SU-DHL-6 (cell line): ENCODE measurements around the gene CLEC20A.

Experiments
- H2AFZ ChIP-seq: fragments of 200-600 bp; sonication (generic); 2 replicates; pipeline ENCODE4 v1.6.1; 2014; ENCODE audit warnings: low read depth, mild to moderate bottlenecking, moderate library complexity, mixed read lengths, antibody characterized with exemption, low read length; ENCODE audit not compliant: severe bottlenecking
- H3F3A ChIP-seq: fragments of 200-600 bp; shearing (Covaris generic); 2 replicates; pipeline ENCODE4 v1.6.0; 2016; ENCODE audit warnings: antibody characterized with exemption, mild to moderate bottlenecking; ENCODE audit not compliant: insufficient read depth
- H3K27ac ChIP-seq: fragments of 200-600 bp; sonication (generic); 2 replicates; pipeline ENCODE4 v1.5.1; 2016; ENCODE audit warnings: low read depth, mild to moderate bottlenecking, low read length, moderate library complexity, mixed read lengths
- H3K27me3 ChIP-seq: fragments of 200-600 bp; sonication (generic), shearing (Covaris generic); 2 replicates; pipeline ENCODE4 v1.6.0; 2014; ENCODE audit warnings: mild to moderate bottlenecking, low read length
- H3K36me3 ChIP-seq: fragments of 200-600 bp; sonication (generic); 2 replicates; pipeline ENCODE4 v1.6.1; 2014; ENCODE audit warnings: mild to moderate bottlenecking, low read length, mixed read lengths
- H3K4me2 ChIP-seq: fragments of 300-600, 200-600 bp; shearing (Covaris generic), sonication (generic); 2 replicates; pipeline ENCODE4 v1.6.0; 2014; ENCODE audit warnings: low read length, low read depth, mild to moderate bottlenecking; ENCODE audit not compliant: poor library complexity, severe bottlenecking
- H3K4me3 ChIP-seq: fragments of 200-600 bp; sonication (generic); 2 replicates; pipeline ENCODE4 v1.5.1; 2014; ENCODE audit warnings: antibody characterized with exemption, low read length, mild to moderate bottlenecking, mixed read lengths; ENCODE audit not compliant: insufficient read depth, poor library complexity, severe bottlenecking
- H3K79me2 ChIP-seq: fragments of 200-600 bp; sonication (generic); 2 replicates; pipeline ENCODE4 v1.6.1; 2014; ENCODE audit warnings: mild to moderate bottlenecking, low read length, moderate library complexity; ENCODE audit not compliant: insufficient read depth
- H3K9ac ChIP-seq: fragments of 200-600 bp; sonication (generic); 2 replicates; pipeline ENCODE4 v1.7.0; 2014; ENCODE audit warnings: mild to moderate bottlenecking, low read length
- H3K9me2 ChIP-seq: fragments of 200-600 bp; sonication (generic); replicated peaks from 2 replicates; pipeline ENCODE4 v1.6.1; 2014; ENCODE audit warnings: low read length; ENCODE audit not compliant: insufficient read depth
- H3K9me3 ChIP-seq: fragments of 200-600 bp; sonication (generic); 2 replicates; pipeline ENCODE4 v1.6.1; 2014; ENCODE audit warnings: low read length, mixed read lengths; ENCODE audit not compliant: insufficient read depth
- H4K20me1 ChIP-seq: fragments of 200-600 bp; sonication (generic); 2 replicates; pipeline ENCODE4 v1.6.1; 2014; ENCODE audit warnings: low read depth, mild to moderate bottlenecking, antibody characterized with exemption, low read length, moderate library complexity, mixed read lengths
- CTCF ChIP-seq: fragments of 200-600 bp; sonication (generic); IDR thresholded peaks from one replicate; pipeline ENCODE4 v1.5.1; 2017; ENCODE audit warnings: antibody characterized with exemption, mild to moderate bottlenecking, low read length, moderate library complexity; ENCODE audit not compliant: insufficient read depth, poor library complexity, severe bottlenecking
- EZH2phosphoT487 ChIP-seq: fragments of 200-600 bp; sonication (generic), shearing (Covaris generic); conservative IDR thresholded peaks from 2 replicates; pipeline ENCODE4 v1.6.1; 2018; ENCODE audit warnings: mild to moderate bottlenecking, antibody characterized with exemption, low read length, moderate library complexity, mixed read lengths

Gene CLEC20A

DNA sequence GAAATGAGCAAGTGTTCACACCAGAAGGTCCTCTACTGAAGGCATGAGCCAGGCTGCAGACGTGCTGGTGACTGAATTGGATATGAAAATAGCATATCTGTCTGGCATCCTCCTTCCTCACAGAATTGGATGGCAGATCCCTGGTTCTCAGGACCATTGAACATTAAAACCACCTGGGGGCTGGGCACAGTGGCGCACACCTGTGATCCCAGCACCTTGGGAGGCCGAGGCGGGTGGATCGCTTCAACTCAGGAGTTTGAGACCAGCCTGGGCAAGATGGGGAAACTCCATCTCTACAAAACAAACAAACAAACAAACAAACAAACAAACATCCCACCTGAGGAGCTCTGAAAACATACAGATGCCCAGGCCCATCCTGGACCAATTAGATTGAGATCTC, 39.6 kb upstream of the CLEC20A start:
- H3K4me3 ChIP-seq, result no peak overlapping the region
- no peak overlapping the region for H3K27ac ChIP-seq
- H3K9me2 ChIP-seq, result no peaks in the 10 kb centered on the region
- no peaks in the 10 kb centered on the region for H4K20me1 ChIP-seq
- no peak overlapping the region for H3K9ac ChIP-seq
- H3K4me2 ChIP-seq, result no peak overlapping the region
- H3K27me3 ChIP-seq, result no peaks in the 10 kb centered on the region
- no peaks in the 10 kb centered on the region for H3K79me2 ChIP-seq
- H2AFZ ChIP-seq, result no peak overlapping the region
- no peaks in the 10 kb centered on the region for H3K36me3 ChIP-seq
- no peaks in the 10 kb centered on the region for H3F3A ChIP-seq
- TF ChIP-seq CTCF (no peak), EZH2phosphoT487 (no peak)
- no peaks in the 10 kb centered on the region for H3K9me3 ChIP-seq

DNA sequence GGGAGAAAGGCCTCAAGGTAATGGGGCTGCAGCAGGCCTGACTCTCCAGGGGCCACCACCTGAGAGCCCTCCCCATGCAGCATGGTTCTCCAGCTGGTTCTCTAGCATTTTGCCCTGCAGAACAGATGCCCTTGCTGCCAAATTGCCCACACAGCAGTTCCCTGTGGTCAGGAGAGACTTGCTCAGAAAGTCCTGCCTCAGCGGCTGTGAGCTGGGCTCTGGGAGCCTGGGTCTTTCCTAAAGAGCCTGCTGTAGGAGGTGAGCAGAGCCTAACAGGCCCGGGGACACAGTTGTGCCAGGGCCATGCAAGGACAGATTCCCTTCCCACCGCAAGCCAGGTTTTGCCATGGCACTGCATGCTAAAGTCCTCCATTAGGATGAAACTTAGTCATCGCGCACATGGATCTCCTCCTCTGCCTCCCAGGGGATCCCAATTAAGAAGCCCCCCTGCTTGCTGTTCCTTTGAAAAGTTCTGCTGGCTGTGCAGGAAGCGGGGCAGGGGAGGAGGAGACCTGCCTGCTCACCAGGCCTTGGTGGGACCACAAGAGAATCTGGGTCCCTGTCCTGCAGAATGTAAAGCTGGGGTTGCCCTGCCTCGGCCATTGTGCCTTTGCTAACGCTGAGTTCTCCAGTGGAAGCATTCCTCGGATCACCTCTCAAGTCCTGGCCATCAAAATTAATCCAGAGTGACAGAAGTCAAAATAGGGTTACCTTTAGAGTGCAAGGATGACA, 37.5 kb upstream of the CLEC20A start:
- Histone ChIP-seq H3K9ac (no peak overlapping the region), H2AFZ (no peak overlapping the region), H3K27me3 (no peaks in the 10 kb centered on the region), H3K4me2 (no peak overlapping the region), H3K36me3 (no peaks in the 10 kb centered on the region), H3F3A (no peaks in the 10 kb centered on the region), H3K4me3 (no peak overlapping the region), H4K20me1 (no peaks in the 10 kb centered on the region), H3K9me2 (no peaks in the 10 kb centered on the region), H3K9me3 (no peaks in the 10 kb centered on the region), H3K79me2 (no peaks in the 10 kb centered on the region), H3K27ac (no peak overlapping the region)
- no peak for TF ChIP-seq CTCF
- no peak for TF ChIP-seq EZH2phosphoT487

- Histone ChIP-seq H3K36me3 (no peaks in the 10 kb centered on the region), H3K9ac (no peak overlapping the region), H3K27me3 (no peaks in the 10 kb centered on the region), H3K27ac (no peak overlapping the region), H3K79me2 (no peaks in the 10 kb centered on the region), H3K4me3 (no peak overlapping the region), H2AFZ (no peak overlapping the region), H3F3A (no peaks in the 10 kb centered on the region), H4K20me1 (no peaks in the 10 kb centered on the region), H3K9me2 (no peaks in the 10 kb centered on the region), H3K4me2 (no peak overlapping the region), H3K9me3 (no peaks in the 10 kb centered on the region)
- no peak for TF ChIP-seq CTCF
- TF ChIP-seq EZH2phosphoT487, result no peak
Observed at GRCh38 chr1:178533121-178533946, 36.6 kb upstream of the CLEC20A start.
